NCI-H146 treated with DMSO at 0.1 percent for 48 hours (cell line): ENCODE data around the gene MPND.
A peak's percentile ranks its signal among the peaks of the same experiment; 100 is the strongest.

Experiments used
- DNase-seq: peaks from one replicate; lab custom pipeline; 2025; ENCODE audit not compliant: unreplicated experiment; lab: John Stamatoyannopoulos, UW

The MPND gene

DNA sequence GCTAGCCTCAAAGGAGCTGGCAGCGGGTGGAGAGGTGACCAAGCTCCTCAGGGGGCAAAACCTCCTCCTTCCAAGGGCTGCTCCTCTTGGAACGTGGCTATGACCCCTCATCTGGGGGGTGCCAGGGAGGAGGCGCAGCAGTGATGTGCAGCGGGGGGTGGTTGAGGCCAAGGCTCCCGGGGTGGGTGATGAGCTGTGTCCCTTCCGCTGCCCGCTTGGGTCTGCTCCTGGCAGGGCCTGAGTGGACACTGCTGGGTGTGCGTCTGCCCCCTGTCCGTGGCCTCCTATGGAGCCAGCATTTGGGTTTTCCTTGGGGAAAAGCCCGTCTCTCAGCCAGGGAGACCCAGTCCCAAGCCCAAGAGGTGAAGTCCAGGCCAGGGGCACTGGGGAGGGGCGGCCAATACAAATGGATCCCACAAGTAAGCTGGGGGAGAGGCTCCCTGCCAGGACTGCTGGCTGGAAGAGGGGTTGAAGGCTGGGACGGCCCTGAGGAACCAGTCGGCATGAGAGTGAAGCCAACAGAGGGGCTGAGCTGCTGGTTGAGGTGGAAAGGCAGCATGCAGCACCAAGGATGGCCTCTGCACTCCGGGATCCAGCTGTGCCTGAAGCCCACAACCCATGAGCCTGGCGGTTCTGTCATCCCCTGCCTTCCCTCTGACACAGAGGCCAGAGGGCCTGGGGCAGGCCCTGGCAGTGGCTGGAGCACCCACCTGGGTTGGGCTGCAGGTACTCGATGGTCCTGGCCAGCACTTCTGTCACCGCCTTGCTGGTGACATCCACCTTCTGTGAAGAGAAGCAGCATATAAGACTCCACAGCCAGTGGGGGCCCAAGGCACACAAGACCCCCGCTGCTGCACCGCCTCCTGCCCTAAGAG lies 22.7 kb downstream of the MPND start:
- DNase-seq = no peak

DNA sequence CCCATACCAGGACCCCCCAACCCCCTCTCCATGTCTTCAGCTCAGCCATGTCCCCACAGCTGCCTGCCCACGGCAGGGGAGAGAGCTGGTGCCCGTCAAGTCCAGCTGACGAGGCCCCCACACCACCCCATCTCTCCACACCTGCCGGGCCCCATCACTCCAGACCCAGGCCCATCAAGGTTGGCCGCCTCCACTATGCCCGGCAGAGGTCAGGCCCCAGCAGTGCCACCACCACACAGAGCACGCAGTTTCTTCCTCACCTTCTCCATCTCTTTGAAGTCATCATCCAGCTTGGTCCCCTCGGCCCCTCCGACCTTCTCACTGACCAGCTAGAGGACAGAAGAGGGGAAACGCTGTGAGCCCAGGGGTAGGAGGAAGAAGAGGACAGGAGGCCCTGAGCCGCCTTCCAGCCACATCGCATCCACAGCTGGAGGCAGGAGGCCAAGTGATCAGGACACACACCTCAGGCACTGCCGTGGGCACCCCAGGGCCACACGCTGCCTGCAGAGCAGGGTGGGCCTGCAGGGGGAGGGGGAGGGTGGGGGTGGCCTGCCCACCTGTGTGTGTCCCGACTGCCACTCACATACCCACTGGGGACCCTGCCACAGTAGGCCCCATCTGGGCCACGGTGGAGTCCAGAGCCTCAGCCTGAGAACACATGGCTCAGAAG lies 23.4 kb downstream of the MPND start:
- no peak for DNase-seq

DNA sequence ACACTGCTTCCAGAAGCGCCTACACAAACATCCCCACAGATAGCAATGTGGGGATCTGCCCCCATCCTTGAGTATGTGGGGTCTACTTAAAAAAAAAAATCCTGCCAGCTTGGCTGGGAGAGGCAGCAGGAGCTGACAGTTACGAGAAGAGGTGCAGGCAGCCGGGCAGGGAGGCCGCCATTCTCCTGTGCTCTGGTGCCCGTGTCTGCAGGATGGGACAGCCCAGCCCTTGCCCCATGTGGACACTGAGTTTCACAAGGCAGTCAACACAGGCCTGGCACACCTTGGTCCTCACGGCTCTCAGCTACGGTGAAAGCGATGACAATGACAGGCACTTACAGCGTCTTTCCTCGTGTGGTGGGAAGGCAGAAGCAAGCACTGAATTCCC lies 24.0 kb downstream of the MPND start:
- no peak for DNase-seq

DNA sequence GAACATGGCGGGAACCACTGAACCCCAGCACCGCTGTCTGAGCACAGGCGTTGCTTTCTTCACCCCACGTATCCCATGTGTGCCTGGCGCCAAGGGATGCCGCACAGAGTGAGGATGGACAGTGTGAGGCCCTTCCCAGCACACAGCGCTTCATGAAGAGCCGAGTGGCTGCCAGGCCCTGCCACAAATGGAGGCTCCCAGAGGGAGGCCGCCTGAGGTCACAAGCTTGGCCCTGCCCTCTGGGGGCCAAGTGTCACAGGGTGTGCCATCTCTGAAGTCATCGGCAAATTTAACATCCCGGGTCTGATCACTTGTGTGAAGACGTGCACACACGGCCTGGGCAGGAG lies 24.4 kb downstream of the MPND start:
- no peak for DNase-seq

DNA sequence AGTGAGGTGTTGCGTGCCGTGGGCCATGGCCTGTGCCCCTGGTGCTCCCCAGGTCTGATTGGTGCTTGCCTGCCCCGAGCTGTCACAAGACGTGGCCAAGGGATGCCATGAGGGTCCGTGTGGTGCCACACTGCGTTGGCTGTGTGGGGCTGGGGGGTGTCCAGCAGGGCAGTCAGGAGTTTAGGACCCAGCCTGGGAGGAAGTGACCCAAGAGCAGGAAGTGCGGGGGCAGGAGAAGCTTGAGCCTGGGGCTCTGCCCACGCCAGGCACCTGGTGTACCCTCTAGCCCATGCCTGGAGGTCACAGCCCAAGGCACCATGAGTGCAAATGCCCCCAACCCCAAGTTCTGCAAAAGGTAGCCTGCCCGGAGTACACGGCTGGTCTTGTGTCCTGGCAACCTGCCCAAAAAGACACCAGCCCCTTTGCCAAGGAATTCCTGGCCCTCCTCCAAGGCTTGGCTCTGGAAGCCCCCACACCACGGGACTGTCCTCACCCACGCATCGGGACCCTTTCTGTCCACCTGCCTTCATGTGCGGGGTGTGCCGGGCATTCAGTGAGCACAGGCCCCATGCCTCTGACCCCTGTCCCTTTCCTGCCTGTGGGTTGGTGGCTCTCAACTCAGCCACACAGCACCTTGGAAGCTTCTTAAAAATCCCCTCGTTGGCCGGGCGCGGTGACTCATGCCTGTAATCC lies 24.9 kb downstream of the MPND start:
- no peak for DNase-seq

DNA sequence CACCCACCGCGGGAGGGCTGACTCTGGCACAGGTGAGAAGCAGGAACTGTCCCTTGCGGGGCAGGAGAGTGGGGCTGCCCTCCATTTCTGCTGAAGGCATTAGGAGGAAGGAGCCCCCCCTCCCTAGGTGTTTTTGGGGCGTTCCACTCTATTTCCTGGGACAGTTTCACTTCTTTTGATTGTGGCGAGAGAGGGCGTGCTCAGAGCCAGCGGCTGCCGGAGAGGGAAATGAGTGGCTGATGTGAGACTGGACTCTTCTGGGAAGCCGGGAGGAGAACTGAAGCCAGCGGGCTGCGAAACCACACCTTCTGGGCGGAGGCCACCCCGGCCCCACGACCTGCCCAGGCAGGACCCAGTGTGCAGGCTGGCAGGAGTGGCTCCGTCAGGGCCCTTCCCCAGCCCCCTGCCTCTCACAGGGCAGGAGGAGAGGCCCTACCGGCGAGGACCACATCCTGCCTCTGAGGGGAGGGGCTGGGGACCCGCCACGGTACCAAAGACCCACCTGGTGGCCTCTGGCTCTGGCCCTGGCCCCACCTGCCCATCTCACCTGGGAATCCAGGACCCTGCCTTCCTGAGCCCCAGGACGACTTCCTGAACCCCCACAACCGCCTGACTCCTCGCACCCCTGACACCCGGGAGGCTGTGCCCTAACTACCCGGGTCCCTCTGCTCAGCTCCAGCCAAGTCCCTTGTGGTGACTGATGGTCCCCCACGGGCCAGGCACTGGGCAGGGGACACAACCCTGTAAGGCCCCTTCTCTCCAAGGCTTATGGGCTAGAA lies 25.9 kb downstream of the MPND start:
- no peak for DNase-seq

DNA sequence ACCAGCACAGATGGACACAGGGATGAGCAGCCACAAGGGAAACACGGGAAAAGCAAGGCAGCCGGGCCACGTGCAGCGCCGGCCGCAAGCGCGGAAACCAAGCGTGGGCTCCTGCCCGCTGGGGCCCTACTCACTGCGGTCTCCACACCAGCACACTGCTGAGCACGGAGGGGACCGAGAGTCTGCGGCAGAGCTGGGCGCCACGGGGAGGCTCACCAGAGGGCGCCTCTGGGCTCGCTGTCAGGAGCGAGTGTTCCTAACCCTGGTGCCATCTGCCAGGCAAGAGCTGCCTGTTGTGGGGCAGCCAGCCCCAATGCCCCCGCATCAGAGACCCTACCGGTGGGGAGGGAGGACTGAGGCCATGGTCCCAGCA lies 26.5 kb downstream of the MPND start:
- no peak for DNase-seq

DNA sequence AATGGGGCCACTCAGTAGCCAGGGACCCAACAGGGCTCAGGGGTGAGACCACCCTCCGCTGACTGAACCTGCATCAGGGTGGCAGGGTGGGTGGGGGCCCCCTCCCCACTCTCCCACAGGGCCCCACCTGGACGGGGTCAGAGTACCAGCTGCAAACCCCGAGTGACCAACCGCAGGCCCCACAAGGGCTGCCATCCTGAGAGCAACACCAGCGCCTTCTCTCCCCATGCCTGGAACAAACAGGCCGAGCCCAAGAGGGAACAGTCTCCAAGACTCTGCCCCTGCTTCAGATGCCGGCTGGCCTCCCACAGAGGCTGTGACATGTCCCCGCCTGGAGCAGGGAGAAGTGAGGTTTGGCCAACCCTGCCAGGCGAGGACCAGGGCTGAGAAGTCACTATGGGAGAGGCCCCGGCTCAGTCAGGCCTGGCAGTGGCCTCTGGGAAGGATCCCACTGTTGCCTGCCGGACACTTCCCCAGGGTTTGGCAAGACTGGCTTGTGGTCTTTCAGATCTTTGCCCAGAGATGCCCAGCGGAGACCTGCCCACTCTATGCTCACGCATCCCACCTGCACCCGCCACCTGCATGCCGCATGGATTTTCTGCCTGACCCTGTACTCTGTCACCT lies 27.2 kb downstream of the MPND start:
- no peak for DNase-seq

DNA sequence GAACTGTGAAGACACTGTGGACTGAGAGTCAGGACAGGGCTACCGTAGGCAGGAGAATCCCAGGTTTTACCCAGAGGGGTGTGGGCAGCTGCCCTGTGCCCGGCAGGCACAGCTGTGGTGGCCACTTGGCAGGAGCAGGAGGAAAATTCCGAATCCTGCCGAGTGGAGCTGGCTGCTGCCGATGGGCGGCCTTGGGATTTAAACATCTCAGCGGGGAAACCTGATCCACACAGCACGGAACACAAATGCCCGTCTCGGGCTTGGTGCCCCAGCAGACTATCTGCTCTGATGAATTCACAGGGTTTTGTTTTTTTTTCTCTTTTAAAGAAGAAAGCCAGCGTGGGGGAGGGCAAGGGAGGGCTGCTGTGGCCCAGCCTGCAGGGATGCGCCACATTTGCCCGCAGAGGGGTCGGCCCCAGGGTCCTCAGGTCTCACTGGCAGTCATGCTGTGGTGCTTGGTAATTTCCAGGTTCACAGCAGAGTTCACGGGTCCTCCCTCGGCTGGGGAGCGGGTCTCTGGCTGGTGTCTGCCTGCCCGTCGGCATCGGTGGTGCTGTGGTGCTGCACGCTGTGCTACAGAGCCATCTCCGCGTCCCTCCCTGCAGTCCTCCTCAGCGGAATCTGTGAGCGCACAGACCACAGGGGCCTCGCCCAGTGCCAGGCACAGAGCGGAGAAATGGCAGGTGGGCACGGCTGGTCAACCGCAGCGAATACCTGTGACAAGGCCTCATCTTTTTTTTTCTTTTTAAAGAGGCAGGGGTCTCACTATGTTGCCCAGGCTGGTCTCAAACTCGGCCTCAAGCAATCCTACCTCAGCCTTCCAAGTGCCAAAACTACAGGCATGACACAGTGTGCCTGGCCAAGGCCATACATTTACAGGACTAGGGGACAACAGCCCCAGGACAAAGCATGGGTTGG lies 28.1 kb downstream of the MPND start:
- no peak for DNase-seq

DNA sequence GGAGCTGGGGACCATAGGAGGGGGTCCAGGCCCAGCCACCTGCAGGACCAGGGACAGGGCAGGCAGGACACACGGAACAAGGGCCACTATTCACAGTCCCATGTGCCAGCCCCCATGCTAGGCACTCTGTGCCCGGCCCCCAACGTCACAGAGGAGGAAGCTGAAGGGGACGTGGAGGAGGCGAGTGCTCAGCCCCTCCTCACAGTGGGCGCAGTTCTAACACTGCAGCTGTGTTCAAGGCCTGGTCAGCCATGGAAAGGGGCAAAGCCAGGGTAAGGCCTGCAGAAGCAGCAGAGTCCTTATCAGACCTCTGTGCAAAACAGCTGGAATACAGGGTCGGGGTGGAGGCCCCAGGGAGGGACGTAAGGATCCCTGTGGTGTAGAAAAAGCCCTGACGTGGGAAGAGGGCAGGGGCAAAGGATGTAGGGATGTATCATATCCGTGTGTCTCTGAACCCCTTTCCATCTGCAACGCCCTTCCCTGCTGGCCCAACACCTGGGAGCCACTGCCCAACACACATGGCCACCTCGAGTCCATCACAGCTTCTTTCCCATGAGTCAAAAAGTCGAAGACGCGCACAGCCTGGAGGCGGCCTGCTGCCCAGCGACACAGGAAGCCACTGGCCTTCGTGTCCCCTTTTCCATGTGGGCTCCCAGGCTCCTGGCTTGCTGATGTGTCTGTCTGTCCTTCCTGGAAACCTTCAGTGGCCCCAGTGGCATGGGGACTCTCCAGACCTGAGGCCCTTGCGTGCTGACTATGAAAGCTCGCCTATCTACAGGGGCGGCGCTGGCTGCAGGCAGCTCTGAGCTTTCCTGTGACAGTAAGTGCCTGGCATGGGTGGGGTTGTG lies 29.0 kb downstream of the MPND start:
- no peak for DNase-seq

DNA sequence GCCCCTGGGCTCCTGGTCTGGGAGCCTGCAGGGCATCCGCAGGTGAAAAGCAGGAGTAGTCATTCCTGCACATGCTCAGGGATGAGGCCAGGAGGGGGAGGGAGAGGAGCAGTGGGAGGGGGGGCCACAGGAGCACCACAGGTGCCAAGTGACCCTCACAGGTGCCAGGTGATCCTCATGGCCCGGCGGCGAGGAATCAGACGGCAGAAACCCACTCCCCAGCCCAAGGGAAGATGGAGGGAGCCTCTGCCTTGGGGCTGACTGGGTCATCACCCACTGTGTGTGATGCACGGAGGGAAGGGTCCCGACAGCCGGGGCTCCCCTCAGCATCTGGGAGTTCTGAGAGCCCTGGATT lies 29.6 kb downstream of the MPND start:
- DNase-seq = no peak

DNA sequence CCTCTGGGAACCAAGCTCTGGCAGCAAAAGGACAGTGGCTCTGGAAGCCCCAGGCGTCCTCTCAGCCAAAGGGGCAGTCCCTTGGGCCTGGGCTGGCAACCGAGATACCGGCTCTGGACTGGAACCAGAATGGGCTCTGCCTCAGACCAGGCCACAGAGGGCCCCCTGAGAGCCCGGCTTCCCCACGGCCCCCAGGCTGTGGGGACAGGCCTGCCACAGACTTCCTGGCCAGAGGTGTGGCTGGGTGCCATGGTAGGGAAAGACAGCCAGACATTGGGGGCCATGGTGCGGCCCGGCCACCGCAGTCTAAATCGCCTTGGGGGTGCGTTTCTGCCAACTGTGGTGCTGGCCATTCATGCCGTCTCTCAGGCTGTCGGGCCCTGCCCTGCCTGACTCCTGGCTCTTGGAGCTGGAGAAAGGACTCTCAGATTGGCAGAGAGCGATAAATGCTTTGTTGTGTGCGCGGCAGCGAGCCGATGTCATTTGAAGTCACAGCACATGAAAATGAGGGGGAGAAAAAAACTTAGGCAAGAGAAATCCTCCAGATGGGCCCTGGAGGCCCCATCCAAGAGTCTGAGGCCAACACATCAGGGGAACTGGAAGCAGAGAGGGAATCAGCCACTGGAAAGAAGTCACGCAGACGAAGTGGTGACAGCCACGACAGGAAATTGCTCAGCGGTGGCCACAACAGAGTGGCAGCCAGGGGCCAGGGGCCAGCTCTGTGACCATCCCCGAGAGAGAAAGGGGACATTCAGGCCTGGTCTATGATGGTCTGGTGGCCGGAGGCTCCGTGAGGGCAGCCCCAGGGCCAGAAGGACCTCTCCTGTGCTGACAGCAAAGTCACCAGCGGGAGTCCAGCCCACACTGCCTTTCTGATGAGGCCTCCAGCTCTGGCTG lies 30.5 kb downstream of the MPND start:
- no peak for DNase-seq

DNA sequence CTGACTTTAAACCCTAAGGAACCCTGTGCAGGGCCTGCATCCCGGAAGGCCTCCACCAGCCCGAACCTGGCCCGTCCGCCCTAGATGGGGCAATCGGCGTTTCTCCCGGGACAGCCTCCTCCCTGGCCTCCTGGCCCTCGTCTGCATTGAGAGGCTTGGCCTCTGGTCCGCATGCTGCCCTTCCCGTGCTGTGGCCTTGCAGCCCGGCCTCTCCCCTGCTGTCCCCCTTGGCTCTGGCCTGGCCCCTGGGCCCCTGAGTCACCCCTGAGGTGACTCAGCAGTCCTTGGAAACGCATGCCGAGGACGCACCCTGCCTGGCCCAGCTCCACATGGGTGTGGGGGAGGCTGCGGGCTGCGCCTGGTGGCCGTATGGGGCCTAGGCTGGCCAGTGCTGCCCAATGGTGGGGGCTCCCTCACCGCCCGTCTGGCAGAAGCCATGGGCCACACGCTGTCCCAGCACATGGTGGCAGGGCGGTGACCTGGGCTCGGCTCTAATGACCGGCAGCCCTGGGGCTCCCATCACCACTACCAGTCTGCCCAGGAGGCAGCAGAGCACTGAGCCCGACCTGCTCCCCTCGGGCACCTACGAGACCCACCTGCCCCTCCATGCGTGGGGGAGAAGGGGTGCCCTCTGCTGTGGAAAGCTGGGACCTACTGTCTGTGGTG lies 31.3 kb downstream of the MPND start:
- DNase-seq = no peak

DNA sequence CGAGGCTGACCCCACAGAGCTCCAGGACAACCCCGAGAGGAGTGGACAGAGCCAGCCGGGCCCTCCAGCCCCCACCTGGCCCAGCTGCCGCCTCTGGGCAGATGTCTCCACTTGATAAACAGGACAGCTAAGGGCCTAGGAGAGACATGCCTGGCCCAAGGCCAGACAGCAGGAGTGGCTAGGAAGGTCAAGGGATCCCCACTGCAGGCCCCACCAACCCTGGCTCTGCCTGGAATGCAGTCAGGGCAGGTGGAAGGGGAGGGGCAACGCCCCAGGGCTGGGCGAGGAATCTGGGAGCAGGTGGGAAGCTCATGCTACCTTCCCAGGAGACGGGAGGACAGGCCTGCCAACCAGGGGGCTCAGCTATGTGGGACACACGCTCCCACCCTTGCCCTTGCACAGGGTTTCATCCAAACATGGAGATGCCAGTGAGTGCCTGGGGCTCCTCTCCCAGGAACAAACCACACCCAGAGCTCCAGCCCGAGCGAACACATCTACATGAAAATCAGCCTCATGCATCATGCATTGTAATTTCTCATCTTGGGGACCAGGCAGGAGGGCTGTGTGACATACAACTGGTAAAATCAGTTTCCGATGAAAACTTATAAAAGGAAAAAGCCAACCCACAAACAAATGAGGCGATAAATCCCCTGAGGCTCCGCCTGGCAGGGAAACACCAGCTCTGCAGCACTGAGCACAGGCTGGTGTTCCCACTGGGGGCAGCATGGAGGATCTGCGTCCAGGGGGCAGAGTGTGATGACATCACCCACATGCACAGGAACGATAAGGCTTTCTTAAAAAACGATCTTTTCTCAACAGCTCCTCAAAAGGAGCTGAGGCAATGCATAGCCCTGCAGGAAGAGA lies 32.0 kb downstream of the MPND start:
- DNase-seq = peak; percentile 4

DNA sequence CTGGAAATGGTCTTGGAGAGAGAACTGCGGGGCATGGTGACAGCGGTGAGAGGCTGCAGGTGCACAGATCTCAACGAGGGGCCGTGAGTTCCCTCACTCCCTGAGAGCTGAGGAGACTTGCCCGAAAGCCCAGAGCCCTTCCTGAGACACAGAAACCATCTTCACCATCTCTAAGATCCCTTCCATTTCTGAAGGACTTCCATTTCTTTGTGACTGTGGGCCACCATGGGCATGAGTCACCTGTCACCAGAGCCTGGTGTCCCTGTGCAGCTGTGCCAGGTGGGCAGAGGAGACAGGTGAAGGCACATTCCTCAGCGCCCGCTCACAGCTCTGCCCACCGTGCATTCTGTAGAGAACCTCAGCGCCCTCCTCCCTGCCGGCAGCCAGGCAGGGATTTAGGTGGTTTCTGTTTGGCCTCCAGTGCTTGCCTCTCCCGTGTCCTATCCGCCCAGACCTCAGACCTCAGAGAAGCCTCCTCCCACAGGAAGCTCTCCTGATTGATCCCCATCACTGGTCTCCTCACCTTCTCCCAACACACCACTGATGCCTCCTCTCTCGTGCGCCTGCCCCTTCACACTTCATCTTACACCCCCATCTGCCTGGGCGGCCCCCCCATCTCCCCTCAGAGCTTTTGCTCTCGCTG lies 32.8 kb downstream of the MPND start:
- DNase-seq = no peak

DNA sequence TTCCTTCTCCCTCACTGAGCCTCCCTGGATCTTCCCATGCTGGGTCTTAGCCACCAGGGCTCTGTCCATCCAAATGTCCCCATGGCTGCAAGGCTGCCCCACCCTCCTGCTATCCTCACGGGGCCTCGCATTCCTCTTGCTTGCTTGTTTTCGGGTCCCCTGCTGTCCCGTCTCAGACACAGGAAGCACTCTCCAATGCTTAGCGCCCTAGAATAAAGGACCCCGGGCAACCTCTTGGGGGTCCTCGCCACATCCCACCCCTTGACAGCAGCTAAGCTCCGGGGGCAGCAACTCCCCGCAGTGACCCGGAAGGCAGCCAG lies 33.3 kb downstream of the MPND start:
- DNase-seq = no peak
